Left ventricle myocardium inferior (tissue), 1 donor: ENCODE measurements around the gene LRRTM3. TPM values are rescaled to one million over a fixed set of nuclear protein-coding genes. Genes with fewer than 3 reads are reported as not detected.

Source experiments
- DNase-seq: peaks from one replicate; pipeline ENCODE4 v3.0.0-alpha.2; 2020
- H3K27ac ChIP-seq: fragments of 200-600 bp; replicated peaks from 2 replicates; pipeline ENCODE4 v1.8.0; 2021
- H3K27me3 ChIP-seq: fragments of 200-600 bp; 2 replicates; pipeline ENCODE4 v1.8.0; 2021; ENCODE audit warnings: low read depth
- H3K36me3 ChIP-seq: fragments of 200-600 bp; 2 replicates; pipeline ENCODE4 v1.8.0; 2021
- H3K4me1 ChIP-seq: fragments of 200-600 bp; 2 replicates; pipeline ENCODE4 v1.8.0; 2021
- H3K4me3 ChIP-seq: fragments of 200-600 bp; 2 replicates; pipeline ENCODE4 v1.8.0; 2021; ENCODE audit warnings: mild to moderate bottlenecking, moderate library complexity
- H3K9me3 ChIP-seq: fragments of 200-600 bp; replicated peaks from 2 replicates; pipeline ENCODE4 v1.8.0; 2021
- intact Hi-C: fragments of 100-400 bp; cut with micrococcal nuclease; formaldehyde crosslinking; loops from one replicate; pipeline ENCODE4 v1.11.0; 2022
- total RNA-seq: library from RNA; stranded (reverse); fragmentation: NEBNext Ultra II Directional; extraction: Animal tissue kit (Norgen Biotek cat#: 25700); gene quantifications from one replicate; pipeline ENCODE4 v1.2.1, GENCODE V29; 2021
- TF ChIP-seq, protein P1 (sequence below): fragments of 200-600 bp; IDR thresholded peaks from 2 replicates; pipeline ENCODE4 v1.8.0; 2021; ENCODE audit warnings: antibody characterized with exemption, mild to moderate bottlenecking, borderline replicate concordance
- donor health status: DM: no; HTN: yes; CAD: no; lungs with severe emphysema.

LRRTM3 gene
- total RNA-seq, 1 donor from 2014 or later, result not detected

GRCh38 chr10:67036808-67037207 is 111.0 kb downstream of the LRRTM3 start:
- no peak for DNase-seq
- no peaks in the 10 kb centered on the region for H3K9me3 ChIP-seq
- H3K27me3 ChIP-seq, result no peaks in the 10 kb centered on the region
- H3K4me1 ChIP-seq, result no peaks in the 10 kb centered on the region
- H3K27ac ChIP-seq, result no peak overlapping the region
- no peak overlapping the region for H3K4me3 ChIP-seq
- intact Hi-C loops, result no loop called here
- TF ChIP-seq, protein P1, sequence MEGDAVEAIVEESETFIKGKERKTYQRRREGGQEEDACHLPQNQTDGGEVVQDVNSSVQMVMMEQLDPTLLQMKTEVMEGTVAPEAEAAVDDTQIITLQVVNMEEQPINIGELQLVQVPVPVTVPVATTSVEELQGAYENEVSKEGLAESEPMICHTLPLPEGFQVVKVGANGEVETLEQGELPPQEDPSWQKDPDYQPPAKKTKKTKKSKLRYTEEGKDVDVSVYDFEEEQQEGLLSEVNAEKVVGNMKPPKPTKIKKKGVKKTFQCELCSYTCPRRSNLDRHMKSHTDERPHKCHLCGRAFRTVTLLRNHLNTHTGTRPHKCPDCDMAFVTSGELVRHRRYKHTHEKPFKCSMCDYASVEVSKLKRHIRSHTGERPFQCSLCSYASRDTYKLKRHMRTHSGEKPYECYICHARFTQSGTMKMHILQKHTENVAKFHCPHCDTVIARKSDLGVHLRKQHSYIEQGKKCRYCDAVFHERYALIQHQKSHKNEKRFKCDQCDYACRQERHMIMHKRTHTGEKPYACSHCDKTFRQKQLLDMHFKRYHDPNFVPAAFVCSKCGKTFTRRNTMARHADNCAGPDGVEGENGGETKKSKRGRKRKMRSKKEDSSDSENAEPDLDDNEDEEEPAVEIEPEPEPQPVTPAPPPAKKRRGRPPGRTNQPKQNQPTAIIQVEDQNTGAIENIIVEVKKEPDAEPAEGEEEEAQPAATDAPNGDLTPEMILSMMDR, result no peak
- H3K36me3 ChIP-seq, result no peaks in the 10 kb centered on the region

GRCh38 chr10:67043041-67043440 is 117.2 kb downstream of the LRRTM3 start:
- Histone ChIP-seq H3K4me3 (no peak overlapping the region), H3K27me3 (no peaks in the 10 kb centered on the region), H3K27ac (no peak overlapping the region), H3K4me1 (no peaks in the 10 kb centered on the region), H3K36me3 (no peaks in the 10 kb centered on the region), H3K9me3 (no peaks in the 10 kb centered on the region)
- TF ChIP-seq, protein P1, result no peak
- no peak for DNase-seq
- intact Hi-C loops, result no loop called here

GRCh38 chr10:67045404-67045803 is 119.6 kb downstream of the LRRTM3 start:
- DNase-seq, result no peak
- intact Hi-C loops, result no loop called here

DNA sequence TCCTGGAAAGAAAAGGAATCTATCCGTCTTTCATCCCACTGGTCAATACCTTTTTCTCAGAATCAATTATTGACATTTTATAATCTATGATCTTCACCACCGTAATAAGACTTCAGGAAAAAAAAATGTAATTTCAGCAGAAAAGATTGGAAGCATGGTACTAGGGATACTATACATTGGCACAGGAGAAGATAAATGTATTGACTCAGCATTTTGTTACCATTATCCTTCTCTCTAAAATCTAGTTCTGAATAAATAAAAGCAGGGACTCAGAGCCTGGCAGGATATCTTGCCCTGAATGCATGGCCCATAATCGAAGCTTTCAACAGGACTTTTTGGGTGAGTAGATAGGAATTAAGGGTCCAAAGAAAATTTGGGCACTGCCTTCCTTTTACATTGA is 120.7 kb downstream of the LRRTM3 start:
- H3K9me3 ChIP-seq, result no peaks in the 10 kb centered on the region
- no peak overlapping the region for H3K27ac ChIP-seq
- H3K4me1 ChIP-seq, result no peaks in the 10 kb centered on the region
- no peaks in the 10 kb centered on the region for H3K36me3 ChIP-seq
- TF ChIP-seq, protein P1, result no peak
- intact Hi-C loops, result no loop called here
- H3K4me3 ChIP-seq, result no peak overlapping the region
- DNase-seq, result no peak
- H3K27me3 ChIP-seq, result no peaks in the 10 kb centered on the region

More at GRCh38 chr10:67045404-67045803, 119.6 kb downstream of the LRRTM3 start:
- Histone ChIP-seq H3K4me1 (no peaks in the 10 kb centered on the region), H3K4me3 (no peak overlapping the region), H3K27ac (no peak overlapping the region), H3K27me3 (no peaks in the 10 kb centered on the region), H3K36me3 (no peaks in the 10 kb centered on the region), H3K9me3 (no peaks in the 10 kb centered on the region)
- TF ChIP-seq, protein P1, result no peak

DNA sequence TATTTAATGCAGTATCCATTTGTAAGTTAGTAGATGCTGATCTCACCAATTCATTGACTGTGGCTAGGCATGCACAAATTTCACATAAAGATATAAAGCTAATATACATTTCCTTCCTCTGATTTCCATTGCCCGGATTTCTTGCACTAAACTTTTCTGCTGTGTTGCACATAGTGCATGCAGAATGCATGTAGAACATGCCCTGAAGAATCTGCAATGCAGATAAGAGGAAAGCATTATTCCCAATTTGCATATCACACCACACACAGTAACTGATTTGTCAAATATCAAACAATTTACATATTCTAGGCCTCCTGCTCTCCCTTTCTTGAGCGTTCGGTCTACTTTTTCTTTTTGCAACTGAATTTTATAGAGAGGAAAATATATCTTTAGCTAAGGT is 124.2 kb downstream of the LRRTM3 start:
- H3K4me1 ChIP-seq, result no peaks in the 10 kb centered on the region
- TF ChIP-seq, protein P1, result no peak
- no peaks in the 10 kb centered on the region for H3K27me3 ChIP-seq
- no peak overlapping the region for H3K4me3 ChIP-seq
- intact Hi-C loops, result no loop called here
- H3K27ac ChIP-seq, result no peak overlapping the region
- DNase-seq, result no peak
- H3K36me3 ChIP-seq, result no peaks in the 10 kb centered on the region
- H3K9me3 ChIP-seq, result no peaks in the 10 kb centered on the region

DNA sequence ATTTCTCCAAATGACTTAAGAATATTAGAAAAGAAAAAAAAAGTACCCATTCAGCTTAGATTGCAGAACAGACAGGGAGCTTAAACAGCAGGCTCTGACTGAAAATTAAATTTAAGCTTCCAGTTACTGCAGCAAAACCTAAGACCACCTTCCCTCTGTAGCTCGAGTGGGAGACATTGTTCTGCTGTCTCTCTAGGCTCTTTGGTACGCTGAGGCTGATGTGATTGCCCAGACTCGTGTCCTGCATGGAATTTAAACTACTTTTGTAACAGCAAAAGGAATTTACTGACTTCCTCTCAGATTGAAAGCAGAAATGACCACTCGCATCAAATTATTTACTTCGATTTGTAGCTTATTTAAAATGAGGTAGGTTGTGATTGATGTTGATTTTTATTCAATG is 124.6 kb downstream of the LRRTM3 start:
- Histone ChIP-seq H3K9me3 (no peaks in the 10 kb centered on the region), H3K36me3 (no peaks in the 10 kb centered on the region), H3K27ac (no peak overlapping the region), H3K4me3 (no peak overlapping the region), H3K4me1 (no peaks in the 10 kb centered on the region), H3K27me3 (no peaks in the 10 kb centered on the region)
- no peak for DNase-seq
- TF ChIP-seq, protein P1, result no peak
- intact Hi-C loops, result no loop called here
